ENCODE data around the gene MIER3.

DNA sequence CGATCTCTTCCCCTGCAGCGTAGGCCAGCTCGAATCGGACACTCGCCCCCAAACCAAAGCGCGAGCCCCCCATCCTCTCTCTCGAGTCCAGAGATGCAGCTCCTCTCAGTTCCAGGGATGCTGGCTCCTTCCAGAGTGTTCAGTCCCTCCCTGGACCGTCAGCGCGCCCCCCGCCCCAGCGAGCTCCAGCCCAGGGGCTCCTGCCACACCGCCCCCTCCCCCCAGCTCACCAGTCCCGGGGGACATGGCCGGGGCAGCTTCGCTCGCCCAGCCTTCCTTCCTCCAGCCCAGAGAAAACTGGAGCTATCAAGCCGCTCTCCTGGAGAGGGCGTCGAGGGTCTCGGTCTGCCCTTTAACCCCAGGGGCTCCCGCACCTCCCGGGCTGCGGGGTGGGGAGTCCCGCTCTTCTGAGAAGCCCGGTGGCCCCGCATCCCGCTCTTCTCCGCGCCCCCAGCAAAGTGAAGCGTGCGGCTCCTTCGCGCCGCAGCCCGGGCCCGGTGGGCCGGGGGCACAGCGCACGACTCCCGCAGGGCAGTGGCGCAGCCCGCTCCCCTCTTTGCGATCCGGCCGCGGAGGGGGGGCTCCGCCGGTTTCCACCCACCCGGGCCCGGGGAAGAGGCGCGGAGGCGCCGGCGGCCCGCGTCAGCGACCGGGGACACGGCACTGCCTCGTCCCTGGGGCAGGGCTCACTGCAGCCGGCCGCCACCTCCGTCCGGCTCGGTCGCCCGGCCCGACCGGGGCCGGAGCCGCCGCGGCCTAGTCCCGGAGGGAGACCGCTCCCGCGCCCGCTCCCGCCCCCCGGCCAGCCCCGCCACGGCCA lies 587 bp downstream of the MIER3 start:
- TF ChIP-seq POLR2A (IDR thresholded peaks at IDR 0.05), result no peak
- TF ChIP-seq, protein P1, sequence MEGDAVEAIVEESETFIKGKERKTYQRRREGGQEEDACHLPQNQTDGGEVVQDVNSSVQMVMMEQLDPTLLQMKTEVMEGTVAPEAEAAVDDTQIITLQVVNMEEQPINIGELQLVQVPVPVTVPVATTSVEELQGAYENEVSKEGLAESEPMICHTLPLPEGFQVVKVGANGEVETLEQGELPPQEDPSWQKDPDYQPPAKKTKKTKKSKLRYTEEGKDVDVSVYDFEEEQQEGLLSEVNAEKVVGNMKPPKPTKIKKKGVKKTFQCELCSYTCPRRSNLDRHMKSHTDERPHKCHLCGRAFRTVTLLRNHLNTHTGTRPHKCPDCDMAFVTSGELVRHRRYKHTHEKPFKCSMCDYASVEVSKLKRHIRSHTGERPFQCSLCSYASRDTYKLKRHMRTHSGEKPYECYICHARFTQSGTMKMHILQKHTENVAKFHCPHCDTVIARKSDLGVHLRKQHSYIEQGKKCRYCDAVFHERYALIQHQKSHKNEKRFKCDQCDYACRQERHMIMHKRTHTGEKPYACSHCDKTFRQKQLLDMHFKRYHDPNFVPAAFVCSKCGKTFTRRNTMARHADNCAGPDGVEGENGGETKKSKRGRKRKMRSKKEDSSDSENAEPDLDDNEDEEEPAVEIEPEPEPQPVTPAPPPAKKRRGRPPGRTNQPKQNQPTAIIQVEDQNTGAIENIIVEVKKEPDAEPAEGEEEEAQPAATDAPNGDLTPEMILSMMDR (IDR thresholded peaks at IDR 0.05), result no peak
